ENCODE data around the gene SMURF2.
"Not testable (repeated sequence)": the region's sequence is repeated elsewhere in the genome, so short reads cannot be mapped to it uniquely, and the experiment has no call there.

The SMURF2 gene

DNA sequence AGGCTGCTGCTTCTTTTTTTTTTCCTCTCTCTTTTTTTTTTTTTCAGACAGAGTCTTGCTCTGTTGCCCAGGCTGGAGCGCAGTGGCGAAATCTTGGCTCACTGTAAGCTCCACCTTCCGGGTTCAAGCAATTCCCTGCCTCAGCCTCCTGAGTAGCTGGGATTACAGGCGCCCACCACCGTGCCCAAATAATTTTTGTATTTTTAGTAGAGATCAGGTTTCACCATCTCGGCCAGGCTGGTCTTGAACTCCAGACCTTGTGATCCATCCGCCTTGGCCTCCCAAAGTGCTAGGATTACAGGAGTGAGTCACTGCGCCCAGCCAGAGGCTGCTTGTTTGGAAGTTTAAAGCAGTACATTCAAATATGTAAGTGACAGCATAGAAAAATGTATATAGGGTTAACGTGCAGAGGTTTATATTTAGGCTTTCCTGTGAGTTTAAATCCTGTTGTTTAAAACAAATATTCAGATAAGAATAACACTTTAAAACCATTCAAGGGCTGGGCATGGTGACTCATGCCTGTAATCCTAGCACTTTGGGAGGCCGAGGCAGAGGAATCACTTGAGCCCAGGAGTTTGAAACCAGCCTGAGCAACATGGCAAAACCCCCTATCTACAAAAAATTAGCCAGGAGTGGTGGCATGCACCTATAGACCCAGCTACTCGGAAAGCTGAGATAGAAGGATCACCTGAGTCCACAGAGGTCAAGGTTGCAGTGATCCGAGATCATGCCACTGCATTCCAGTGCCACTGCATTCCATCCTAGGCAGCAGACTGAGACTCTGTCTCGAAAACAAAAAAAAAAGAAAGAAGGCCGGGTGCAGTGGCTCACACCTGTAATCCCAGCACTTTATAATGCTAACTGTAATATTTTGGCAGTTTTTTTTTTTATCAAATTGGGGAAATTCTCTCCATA is 6.0 kb upstream of the SMURF2 start:
- H3K27me3 ChIP-seq (replicated peaks in 2 of 5; ENCODE audit: control insufficient read depth in 4 of 5, insufficient read depth in 5 of 5, low read length in 4 of 5); H3K27ac ChIP-seq (ENCODE audit: insufficient read depth in 1 of 2, low read depth in 1 of 2, low read length in 2 of 2, poor library complexity in 1 of 2, severe bottlenecking in 2 of 2); H3K9me3 ChIP-seq (ENCODE audit: control extremely low read depth in 1 of 5, control insufficient read depth in 4 of 5, insufficient read depth in 2 of 5, low read depth in 1 of 5, low read length in 4 of 5); H3K4me1 ChIP-seq (ENCODE audit: control extremely low read depth in 1 of 4, control insufficient read depth in 4 of 4, insufficient read depth in 4 of 4, low read length in 3 of 4); DNase-seq; H3K36me3 ChIP-seq (ENCODE audit: control insufficient read depth in 4 of 4, insufficient read depth in 4 of 4, low read length in 3 of 4); CTCF ChIA-PET; H3K4me3 ChIP-seq (ENCODE audit: control insufficient read depth in 1 of 7, extremely low read depth in 1 of 7, insufficient read depth in 4 of 7, low read depth in 2 of 7, low read length in 6 of 7); POLR2A ChIA-PET: not testable (repeated sequence)
- 100% methylated on average over 6 of the region's 14 CpGs for WGBS (ENCODE audit: insufficient coverage)

DNA sequence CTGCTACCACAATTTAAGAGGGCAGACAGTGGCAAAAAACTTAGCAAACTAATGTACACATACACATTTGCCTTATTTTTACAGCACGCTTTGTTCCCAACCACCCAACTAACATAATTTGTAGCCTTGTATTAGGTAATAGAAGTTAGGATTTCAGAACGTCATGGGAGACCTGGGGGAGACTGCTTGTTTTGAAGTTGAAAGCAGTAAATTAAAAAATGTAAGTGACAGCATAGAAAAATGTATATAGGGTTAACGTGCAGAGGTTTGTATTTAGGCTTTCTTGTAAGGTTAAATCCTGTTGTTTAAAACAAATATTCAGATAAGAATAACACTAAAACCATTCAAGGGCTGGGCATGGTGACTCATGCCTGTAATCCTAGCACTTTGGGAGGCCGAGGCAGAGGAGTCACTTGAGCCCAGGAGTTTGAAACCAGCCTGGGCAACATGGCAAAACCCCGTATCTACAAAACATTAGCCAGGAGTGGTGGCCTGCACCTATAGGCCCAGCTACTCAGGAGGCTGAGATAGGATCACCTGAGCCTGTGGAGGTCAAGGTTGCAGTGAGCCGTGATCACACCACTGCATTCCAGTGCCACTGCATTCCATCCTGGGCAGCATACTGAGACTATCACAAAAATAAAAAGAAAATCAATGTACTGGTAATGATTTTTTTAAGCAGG is 2.3 kb upstream of the SMURF2 start:
- H3K27ac ChIP-seq (ENCODE audit: insufficient read depth in 1 of 2, low read depth in 1 of 2, low read length in 2 of 2, poor library complexity in 1 of 2, severe bottlenecking in 2 of 2); H3K27me3 ChIP-seq (replicated peaks in 2 of 5; ENCODE audit: control insufficient read depth in 4 of 5, insufficient read depth in 5 of 5, low read length in 4 of 5); H3K36me3 ChIP-seq (ENCODE audit: control insufficient read depth in 4 of 4, insufficient read depth in 4 of 4, low read length in 3 of 4); CTCF ChIA-PET; H3K9me3 ChIP-seq (ENCODE audit: control extremely low read depth in 1 of 5, control insufficient read depth in 4 of 5, insufficient read depth in 2 of 5, low read depth in 1 of 5, low read length in 4 of 5); POLR2A ChIA-PET; DNase-seq; H3K4me3 ChIP-seq (ENCODE audit: control insufficient read depth in 1 of 7, extremely low read depth in 1 of 7, insufficient read depth in 4 of 7, low read depth in 2 of 7, low read length in 6 of 7): not testable (repeated sequence)
- H3K4me1 ChIP-seq (ENCODE audit: control extremely low read depth in 1 of 4, control insufficient read depth in 4 of 4, insufficient read depth in 4 of 4, low read length in 3 of 4), result peaks cover 6 to 19% (median 15%) of the 10 kb centered on the region in 4 experiments
- WGBS (ENCODE audit: insufficient coverage), result 88% methylated on average over 3 of the region's 6 CpGs

DNA sequence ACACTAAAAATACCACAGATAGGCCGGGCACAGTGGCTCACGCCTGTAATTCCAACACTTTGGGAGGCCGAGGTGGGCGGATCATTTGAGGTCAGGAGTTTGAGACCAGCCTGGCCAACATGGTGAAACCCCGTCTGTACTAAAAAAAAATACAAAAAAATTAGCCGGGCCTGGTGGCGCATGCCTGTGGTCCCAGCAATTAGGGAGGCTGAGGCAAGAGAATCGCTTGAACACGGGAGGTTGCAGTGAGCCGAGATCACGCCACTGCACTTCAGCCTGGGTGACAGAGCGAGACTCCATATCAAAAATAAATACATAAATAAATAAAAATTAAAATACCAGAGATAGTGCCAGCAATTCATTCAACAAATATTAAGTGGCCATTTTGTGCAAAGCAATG is 1.7 kb upstream of the SMURF2 start:
- DNase-seq; CTCF ChIA-PET; H3K27me3 ChIP-seq (replicated peaks in 2 of 5; ENCODE audit: control insufficient read depth in 4 of 5, insufficient read depth in 5 of 5, low read length in 4 of 5); H3K36me3 ChIP-seq (ENCODE audit: control insufficient read depth in 4 of 4, insufficient read depth in 4 of 4, low read length in 3 of 4); H3K27ac ChIP-seq (ENCODE audit: insufficient read depth in 1 of 2, low read depth in 1 of 2, low read length in 2 of 2, poor library complexity in 1 of 2, severe bottlenecking in 2 of 2); H3K9me3 ChIP-seq (ENCODE audit: control extremely low read depth in 1 of 5, control insufficient read depth in 4 of 5, insufficient read depth in 2 of 5, low read depth in 1 of 5, low read length in 4 of 5); H3K4me3 ChIP-seq (ENCODE audit: control insufficient read depth in 1 of 7, extremely low read depth in 1 of 7, insufficient read depth in 4 of 7, low read depth in 2 of 7, low read length in 6 of 7); POLR2A ChIA-PET: not testable (repeated sequence)
- H3K4me1 ChIP-seq (ENCODE audit: control extremely low read depth in 1 of 4, control insufficient read depth in 4 of 4, insufficient read depth in 4 of 4, low read length in 3 of 4), result peaks cover 6 to 21% (median 16%) of the 10 kb centered on the region in 4 experiments
- 98% methylated on average over 7 of the region's 12 CpGs for WGBS (ENCODE audit: insufficient coverage)

DNA sequence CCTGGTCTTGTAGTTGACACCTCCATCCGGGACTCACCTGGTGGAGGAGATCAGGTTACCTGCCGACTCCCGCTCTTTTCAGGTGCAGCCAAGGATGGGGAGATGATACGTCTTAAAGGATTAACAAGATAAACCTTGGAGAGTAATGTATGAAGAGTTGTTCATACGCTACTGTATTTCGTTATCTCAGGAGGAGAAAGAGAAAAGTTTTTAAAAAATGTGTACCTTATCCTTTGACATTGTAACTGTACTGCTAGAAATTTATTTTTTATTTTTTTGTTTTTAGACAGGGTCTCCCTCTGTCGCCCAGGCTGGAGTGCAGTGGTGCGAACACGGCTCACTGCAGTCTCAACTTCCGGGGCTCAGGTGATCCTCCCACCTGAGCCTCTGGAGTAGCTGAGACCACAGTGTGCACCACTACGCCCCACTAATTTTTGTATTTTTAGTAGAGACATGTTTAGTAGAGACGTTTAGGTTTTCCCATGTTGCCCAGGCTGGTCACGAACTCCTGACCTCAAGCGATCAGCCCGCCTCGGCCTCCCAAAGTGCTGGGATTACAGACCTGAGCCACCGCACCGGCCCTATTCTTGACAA is 764 bp upstream of the SMURF2 start:
- Histone ChIP-seq H3K4me1 (ENCODE audit: control extremely low read depth in 1 of 4, control insufficient read depth in 4 of 4, insufficient read depth in 4 of 4, low read length in 3 of 4) (peaks cover 6 to 25% (median 18%) of the 10 kb centered on the region in 4 experiments), H3K9me3 (ENCODE audit: control extremely low read depth in 1 of 5, control insufficient read depth in 4 of 5, insufficient read depth in 2 of 5, low read depth in 1 of 5, low read length in 4 of 5) (no peaks in the 10 kb centered on the region), H3K27ac (ENCODE audit: insufficient read depth in 1 of 2, low read depth in 1 of 2, low read length in 2 of 2, poor library complexity in 1 of 2, severe bottlenecking in 2 of 2) (no peak overlapping the region), H3K4me3 (ENCODE audit: control insufficient read depth in 1 of 7, extremely low read depth in 1 of 7, insufficient read depth in 4 of 7, low read depth in 2 of 7, low read length in 6 of 7) (peak overlapping the region; percentile 42 to 86 (median 74)), H3K27me3 (replicated peaks in 2 of 5; ENCODE audit: control insufficient read depth in 4 of 5, insufficient read depth in 5 of 5, low read length in 4 of 5) (no peaks in the 10 kb centered on the region), H3K36me3 (ENCODE audit: control insufficient read depth in 4 of 4, insufficient read depth in 4 of 4, low read length in 3 of 4) (no peaks in the 10 kb centered on the region)
- WGBS (ENCODE audit: insufficient coverage), result 56% methylated on average over 9 of the region's 18 CpGs
- DNase-seq, result no peak
- ChIA-PET CTCF (no interaction called here), POLR2A (interaction anchor here (0.6 to 1.7 kb wide), 2 partner anchors 22 to 46 kb away, joined by 3 to 6 read pairs; no protein-coding TSS in a partner anchor)

DNA sequence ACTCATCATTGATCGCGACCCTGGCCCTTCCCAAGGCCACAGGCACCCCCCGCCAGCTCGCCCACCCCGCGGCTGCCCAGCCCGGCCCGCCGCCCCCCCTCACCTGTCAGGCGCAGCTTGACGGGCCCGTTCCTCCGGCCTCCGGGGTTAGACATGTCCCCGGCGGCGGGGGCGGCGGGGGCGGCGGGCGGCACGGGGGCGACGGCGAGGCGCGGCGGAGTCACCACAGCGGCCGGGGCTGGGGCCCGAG is 456 bp downstream of the SMURF2 start:
- POLR2A ChIA-PET, result interaction anchor here (0.7 to 1.7 kb wide), 4 partner anchors 11 to 164 kb away, joined by 3 to 6 read pairs (median 3); no protein-coding TSS in a partner anchor
- CTCF ChIA-PET, result interaction anchor here (1.6 kb wide), 1 partner anchor 13 kb away, joined by 3 read pairs; no protein-coding TSS in a partner anchor
- peak overlapping the region; percentile 68 to 89 (median 81) for H3K4me3 ChIP-seq (ENCODE audit: control insufficient read depth in 1 of 7, extremely low read depth in 1 of 7, insufficient read depth in 4 of 7, low read depth in 2 of 7, low read length in 6 of 7)
- H3K27ac ChIP-seq (ENCODE audit: insufficient read depth in 1 of 2, low read depth in 1 of 2, low read length in 2 of 2, poor library complexity in 1 of 2, severe bottlenecking in 2 of 2), result peak overlapping the region; percentile 25 to 74
- DNase-seq, result no peak
- no peaks in the 10 kb centered on the region for H3K36me3 ChIP-seq (ENCODE audit: control insufficient read depth in 4 of 4, insufficient read depth in 4 of 4, low read length in 3 of 4)
- H3K9me3 ChIP-seq (ENCODE audit: control extremely low read depth in 1 of 5, control insufficient read depth in 4 of 5, insufficient read depth in 2 of 5, low read depth in 1 of 5, low read length in 4 of 5), result no peaks in the 10 kb centered on the region
- no peaks in the 10 kb centered on the region for H3K27me3 ChIP-seq (replicated peaks in 2 of 5; ENCODE audit: control insufficient read depth in 4 of 5, insufficient read depth in 5 of 5, low read length in 4 of 5)
- peaks cover 6 to 32% (median 20%) of the 10 kb centered on the region in 4 experiments for H3K4me1 ChIP-seq (ENCODE audit: control extremely low read depth in 1 of 4, control insufficient read depth in 4 of 4, insufficient read depth in 4 of 4, low read length in 3 of 4)
- 0% methylated on average over 4 of the region's 32 CpGs for WGBS (ENCODE audit: insufficient coverage)

DNA sequence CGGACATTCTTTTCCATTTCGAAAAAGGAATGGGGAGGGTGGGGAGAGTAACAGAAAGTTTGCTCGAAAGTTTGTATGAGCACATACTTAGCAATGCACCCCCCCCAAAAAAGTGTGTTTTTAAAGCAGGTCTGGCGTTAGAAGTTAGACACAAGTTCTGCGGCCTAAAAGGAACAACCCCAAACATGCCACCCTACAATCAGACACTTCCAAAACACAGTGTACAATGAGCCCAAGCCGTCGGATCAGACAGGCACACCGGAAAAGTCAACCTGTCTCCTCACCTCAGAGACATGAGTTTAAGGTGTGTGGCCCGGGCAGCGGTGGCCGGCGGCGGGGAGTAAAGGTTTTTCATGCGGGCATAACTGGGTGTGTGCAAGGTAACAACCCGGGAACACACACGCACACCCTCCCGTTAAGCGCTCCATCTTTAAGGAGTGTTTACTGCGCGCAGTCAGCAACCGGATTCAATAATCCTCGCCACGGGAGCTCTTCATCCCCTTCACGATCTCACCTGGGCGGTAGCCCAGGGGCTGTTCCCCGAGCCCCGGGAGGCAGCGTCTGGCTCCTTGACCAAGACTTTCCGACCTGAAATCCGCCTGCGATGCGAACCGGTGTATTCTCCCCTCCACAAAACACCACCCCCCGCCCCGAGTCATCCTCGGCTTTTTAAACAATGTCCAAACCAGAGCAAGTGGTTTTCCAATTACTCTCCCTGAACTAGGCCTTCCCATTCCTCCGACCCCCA is 955 bp downstream of the SMURF2 start:
- Histone ChIP-seq H3K27ac (ENCODE audit: insufficient read depth in 1 of 2, low read depth in 1 of 2, low read length in 2 of 2, poor library complexity in 1 of 2, severe bottlenecking in 2 of 2) (peak overlapping the region; percentile 25 to 74), H3K4me3 (ENCODE audit: control insufficient read depth in 1 of 7, extremely low read depth in 1 of 7, insufficient read depth in 4 of 7, low read depth in 2 of 7, low read length in 6 of 7) (peak overlapping the region; percentile 57 to 89 (median 81)), H3K4me1 (ENCODE audit: control extremely low read depth in 1 of 4, control insufficient read depth in 4 of 4, insufficient read depth in 4 of 4, low read length in 3 of 4) (peaks cover 6 to 32% (median 20%) of the 10 kb centered on the region in 4 experiments)
- WGBS (ENCODE audit: insufficient coverage), result 0% methylated on average over 21 of the region's 37 CpGs
- peak in 2 of 3 donors; percentile 26 to 48 for DNase-seq
- H3K36me3 ChIP-seq (ENCODE audit: control insufficient read depth in 4 of 4, insufficient read depth in 4 of 4, low read length in 3 of 4); H3K9me3 ChIP-seq (ENCODE audit: control extremely low read depth in 1 of 5, control insufficient read depth in 4 of 5, insufficient read depth in 2 of 5, low read depth in 1 of 5, low read length in 4 of 5); H3K27me3 ChIP-seq (replicated peaks in 2 of 5; ENCODE audit: control insufficient read depth in 4 of 5, insufficient read depth in 5 of 5, low read length in 4 of 5): not testable (repeated sequence)
- CTCF ChIA-PET, result interaction anchor here (1.6 kb wide), 1 partner anchor 12 kb away, joined by 3 read pairs; no protein-coding TSS in a partner anchor
- POLR2A ChIA-PET, result interaction anchor here (0.7 to 1.7 kb wide), 4 partner anchors 10 to 163 kb away, joined by 3 to 6 read pairs (median 3); no protein-coding TSS in a partner anchor
